ENCODE results near the gene MAGI2. TPM values are rescaled to one million over a fixed set of nuclear protein-coding genes. Genes with fewer than 3 reads are reported as not detected.
A peak's percentile ranks its signal among the peaks of the same experiment; 100 is the strongest.

MAGI2 gene
- total and polyA plus RNA-seq, 2 experiments from 2014 or later = 10.4 to 26.4 TPM

- no peak for TF ChIP-seq ZNF462 (CRISPR knock-in tag; IDR thresholded peaks at IDR 0.05)
- no peak for TF ChIP-seq ETS1 (IDR thresholded peaks at IDR 0.05)
- no peak for TF ChIP-seq NANOG (IDR thresholded peaks at IDR 0.05; ENCODE audit: borderline replicate concordance)
- no peak for TF ChIP-seq EZH2phosphoT487 (IDR thresholded peaks at IDR 0.05; ENCODE audit: unreplicated experiment)
- no peak for TF ChIP-seq POLR2AphosphoS5 (IDR thresholded peaks at IDR 0.05; ENCODE audit: low read depth)
- TF ChIP-seq CTCF (conservative IDR thresholded peaks at IDR 0.05; ENCODE audit: low read depth in 2 of 2) = no peak
Measured at GRCh38 chr7:78609281-78609680, 844.2 kb downstream of the MAGI2 start (continued).

- Histone ChIP-seq H3K4me2 (no peak overlapping the region), H3K4me3 (no peak overlapping the region), H2AFZ (no peak overlapping the region), H3K36me3 (ENCODE audit: insufficient read depth) (no peaks in the 10 kb centered on the region), H3K27me3 (ENCODE audit: insufficient read depth) (no peaks in the 10 kb centered on the region), H3K4me1 (ENCODE audit: insufficient read depth) (no peaks in the 10 kb centered on the region), H3K9me2 (ENCODE audit: insufficient read depth) (peaks cover 15% of the 10 kb centered on the region), H3F3A (replicated peaks; ENCODE audit: low read depth) (no peaks in the 10 kb centered on the region), H3K27ac (ENCODE audit: low read depth) (no peak overlapping the region), H3K79me2 (replicated peaks; ENCODE audit: insufficient read depth) (no peaks in the 10 kb centered on the region), H4K20me1 (replicated peaks; ENCODE audit: insufficient read depth) (no peaks in the 10 kb centered on the region)
- no peak overlapping the region for H3K27ac Mint-ChIP-seq
- peaks cover 5% of the 10 kb centered on the region; the same call in 2 of the 3 replicates for H3K4me1 Mint-ChIP-seq
- no peaks in the 10 kb centered on the region for H3K27me3 Mint-ChIP-seq (ENCODE audit: insufficient read depth, low read depth, poor library complexity)
- H3K9me3 Mint-ChIP-seq = no peaks in the 10 kb centered on the region
- ATAC-seq (peak; percentile 90), DNase-seq (ENCODE audit: low spot score) (peak; percentile 74)
- no peak overlapping the region for H3K4me3 Mint-ChIP-seq
- H3K36me3 Mint-ChIP-seq (ENCODE audit: low read depth) = no peaks in the 10 kb centered on the region
- TF ChIP-seq ZNF114 (CRISPR knock-in tag; IDR thresholded peaks at IDR 0.05) = no peak
- TF ChIP-seq REST (IDR thresholded peaks at IDR 0.05; ENCODE audit: unreplicated experiment) = no peak
- TF ChIP-seq ZNF331 (CRISPR knock-in tag; IDR thresholded peaks at IDR 0.05; ENCODE audit: low read depth) = no peak
- TF ChIP-seq CTCF (conservative IDR thresholded peaks at IDR 0.05; ENCODE audit: low read depth in 2 of 2) = peak; percentile 79 to 84
- no peak for TF ChIP-seq CREB1 (CRISPR knock-in tag; IDR thresholded peaks at IDR 0.05; ENCODE audit: low read depth)
- no peak for TF ChIP-seq STAT1 (IDR thresholded peaks at IDR 0.05; ENCODE audit: unreplicated experiment)
Measured at GRCh38 chr7:78607099-78607498, 846.4 kb downstream of the MAGI2 start.
